ENCODE measurements around the gene RPS14. TPM values are rescaled to one million over a fixed set of nuclear protein-coding genes. Genes with fewer than 3 reads are reported as not detected.

RPS14 gene
- total RNA-seq, 1 donor from 2014 or later, result 1,798 TPM

DNA sequence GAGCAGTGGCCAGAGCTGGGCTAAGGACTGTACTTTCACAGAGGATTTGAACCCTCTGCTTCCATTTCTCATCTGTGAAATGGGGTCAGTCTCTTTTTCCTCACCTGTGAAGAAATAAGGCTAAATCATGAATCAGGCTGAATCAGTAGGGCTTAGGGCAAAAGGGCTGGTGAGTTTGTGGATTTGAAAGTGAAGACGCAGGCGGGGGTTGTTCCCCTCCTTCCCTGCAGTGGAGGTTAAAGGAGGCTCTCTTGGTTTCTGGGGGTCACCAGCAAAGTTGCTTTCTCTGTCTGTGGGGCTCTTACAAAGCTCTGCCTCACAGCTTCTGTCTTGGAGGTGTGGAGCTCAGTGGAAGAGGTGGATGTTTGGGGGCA is 40.7 kb upstream of the RPS14 start:
- Mint-ChIP-seq H3K4me3 (ENCODE audit: unreplicated experiment) (no peak overlapping the region), H3K27ac (ENCODE audit: unreplicated experiment) (peak overlapping the region; percentile 15), H3K4me1 (ENCODE audit: unreplicated experiment) (peaks cover 61% of the 10 kb centered on the region)

DNA sequence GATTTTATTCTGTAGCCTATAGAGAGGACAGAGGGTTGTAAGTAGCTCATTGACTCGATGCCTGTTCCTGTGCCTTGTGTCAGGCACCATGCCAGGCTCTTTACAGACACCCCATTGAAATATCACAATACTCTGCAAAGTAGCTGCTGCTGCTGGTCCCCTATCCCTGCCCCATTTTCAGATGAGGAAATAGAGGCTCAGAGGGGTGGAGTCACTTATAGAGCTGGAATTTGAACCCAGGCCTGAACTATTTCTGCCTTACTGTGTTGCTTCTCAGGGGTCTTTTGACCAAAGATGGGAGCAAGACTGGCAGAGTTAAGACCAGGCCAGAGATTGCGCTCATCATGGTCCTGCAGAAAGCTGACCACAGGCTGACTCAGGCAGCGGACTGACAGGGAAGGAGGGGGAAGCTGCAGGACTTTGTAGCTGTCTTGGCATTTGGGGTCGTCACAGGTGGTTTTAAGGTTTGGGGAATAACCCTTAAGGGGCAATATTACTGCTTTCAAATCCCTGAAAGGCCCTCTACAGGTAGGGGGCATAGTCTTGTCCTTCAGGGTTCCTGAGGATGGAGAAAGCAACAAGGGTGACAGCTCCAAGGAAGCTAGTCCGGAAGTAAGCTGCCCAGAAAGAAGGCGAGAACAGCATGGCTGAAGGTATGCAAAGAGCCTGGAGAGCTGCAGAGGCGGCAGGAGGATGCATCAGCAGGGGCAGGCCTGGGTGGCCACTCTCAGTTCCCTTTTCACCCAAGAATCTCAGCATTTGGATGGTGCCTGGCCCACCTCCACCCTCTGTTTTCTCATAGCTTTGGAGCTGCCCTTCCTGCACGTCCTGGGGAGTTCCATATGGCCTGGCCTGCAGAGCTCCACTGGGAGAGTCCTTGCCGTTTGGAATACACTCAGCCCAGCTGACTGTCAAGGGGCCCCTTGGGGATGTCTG is 40.1 kb upstream of the RPS14 start:
- Mint-ChIP-seq H3K27ac (ENCODE audit: unreplicated experiment) (peak overlapping the region; percentile 73), H3K27me3 (ENCODE audit: unreplicated experiment) (no peaks in the 10 kb centered on the region), H3K4me1 (ENCODE audit: unreplicated experiment) (peaks cover 67% of the 10 kb centered on the region), H3K36me3 (ENCODE audit: unreplicated experiment) (no peaks in the 10 kb centered on the region), H3K9me3 (ENCODE audit: unreplicated experiment) (no peaks in the 10 kb centered on the region), H3K4me3 (ENCODE audit: unreplicated experiment) (no peak overlapping the region)
- DNase-seq (ENCODE audit: extremely low spot score, unreplicated experiment), result no peak
- TF ChIP-seq, protein P1, sequence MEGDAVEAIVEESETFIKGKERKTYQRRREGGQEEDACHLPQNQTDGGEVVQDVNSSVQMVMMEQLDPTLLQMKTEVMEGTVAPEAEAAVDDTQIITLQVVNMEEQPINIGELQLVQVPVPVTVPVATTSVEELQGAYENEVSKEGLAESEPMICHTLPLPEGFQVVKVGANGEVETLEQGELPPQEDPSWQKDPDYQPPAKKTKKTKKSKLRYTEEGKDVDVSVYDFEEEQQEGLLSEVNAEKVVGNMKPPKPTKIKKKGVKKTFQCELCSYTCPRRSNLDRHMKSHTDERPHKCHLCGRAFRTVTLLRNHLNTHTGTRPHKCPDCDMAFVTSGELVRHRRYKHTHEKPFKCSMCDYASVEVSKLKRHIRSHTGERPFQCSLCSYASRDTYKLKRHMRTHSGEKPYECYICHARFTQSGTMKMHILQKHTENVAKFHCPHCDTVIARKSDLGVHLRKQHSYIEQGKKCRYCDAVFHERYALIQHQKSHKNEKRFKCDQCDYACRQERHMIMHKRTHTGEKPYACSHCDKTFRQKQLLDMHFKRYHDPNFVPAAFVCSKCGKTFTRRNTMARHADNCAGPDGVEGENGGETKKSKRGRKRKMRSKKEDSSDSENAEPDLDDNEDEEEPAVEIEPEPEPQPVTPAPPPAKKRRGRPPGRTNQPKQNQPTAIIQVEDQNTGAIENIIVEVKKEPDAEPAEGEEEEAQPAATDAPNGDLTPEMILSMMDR (IDR thresholded peaks at IDR 0.05), result no peak

More for the DNA sequence above, 40.7 kb upstream of the RPS14 start:
- H3K27me3 Mint-ChIP-seq (ENCODE audit: unreplicated experiment), result no peaks in the 10 kb centered on the region
- no peaks in the 10 kb centered on the region for H3K36me3 Mint-ChIP-seq (ENCODE audit: unreplicated experiment)
- H3K9me3 Mint-ChIP-seq (ENCODE audit: unreplicated experiment), result no peaks in the 10 kb centered on the region
- TF ChIP-seq, protein P1 (IDR thresholded peaks at IDR 0.05), result no peak
- no peak for DNase-seq (ENCODE audit: extremely low spot score, unreplicated experiment)

DNA sequence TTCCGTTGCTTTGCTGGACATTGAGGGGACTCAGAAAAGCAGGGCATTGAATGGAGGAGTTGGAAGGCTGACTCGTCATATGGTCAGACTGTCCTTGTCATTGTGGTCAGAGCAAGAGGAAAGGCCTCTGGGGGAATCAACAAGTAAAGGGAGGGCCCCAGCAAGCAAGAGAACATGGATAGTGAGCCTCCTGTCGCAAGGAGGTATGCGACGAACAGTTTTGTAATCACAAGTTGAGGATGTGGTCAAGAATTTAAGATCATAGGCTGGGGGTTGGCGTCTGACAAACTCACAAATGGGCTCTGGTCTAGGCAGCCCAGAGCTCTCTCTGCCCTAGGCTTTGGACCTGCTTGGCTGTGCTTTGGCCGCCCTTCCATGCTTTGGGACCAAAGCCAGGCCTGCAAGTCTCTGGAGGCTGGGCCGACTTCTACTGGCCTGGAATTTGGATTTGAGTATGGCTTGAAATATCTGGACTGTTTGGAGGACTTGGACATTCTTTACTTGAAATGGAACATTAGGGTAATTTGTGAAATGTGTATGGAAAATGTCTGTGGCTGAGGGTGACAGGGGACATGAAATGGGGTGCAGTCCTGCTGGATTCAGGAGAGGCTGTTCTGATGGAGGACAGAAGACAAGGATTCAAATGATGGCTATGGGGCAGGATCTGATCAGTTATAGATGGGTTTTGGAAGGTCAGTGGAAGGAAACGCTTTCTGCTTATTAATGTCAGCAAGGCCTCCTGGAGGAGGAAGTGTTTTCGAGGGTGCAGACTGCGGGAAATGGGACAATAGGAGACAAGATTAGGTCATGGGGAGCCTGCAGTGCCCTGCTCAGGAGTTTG is 39.2 kb upstream of the RPS14 start:
- H3K4me1 Mint-ChIP-seq (ENCODE audit: unreplicated experiment), result peaks cover 67% of the 10 kb centered on the region

DNA sequence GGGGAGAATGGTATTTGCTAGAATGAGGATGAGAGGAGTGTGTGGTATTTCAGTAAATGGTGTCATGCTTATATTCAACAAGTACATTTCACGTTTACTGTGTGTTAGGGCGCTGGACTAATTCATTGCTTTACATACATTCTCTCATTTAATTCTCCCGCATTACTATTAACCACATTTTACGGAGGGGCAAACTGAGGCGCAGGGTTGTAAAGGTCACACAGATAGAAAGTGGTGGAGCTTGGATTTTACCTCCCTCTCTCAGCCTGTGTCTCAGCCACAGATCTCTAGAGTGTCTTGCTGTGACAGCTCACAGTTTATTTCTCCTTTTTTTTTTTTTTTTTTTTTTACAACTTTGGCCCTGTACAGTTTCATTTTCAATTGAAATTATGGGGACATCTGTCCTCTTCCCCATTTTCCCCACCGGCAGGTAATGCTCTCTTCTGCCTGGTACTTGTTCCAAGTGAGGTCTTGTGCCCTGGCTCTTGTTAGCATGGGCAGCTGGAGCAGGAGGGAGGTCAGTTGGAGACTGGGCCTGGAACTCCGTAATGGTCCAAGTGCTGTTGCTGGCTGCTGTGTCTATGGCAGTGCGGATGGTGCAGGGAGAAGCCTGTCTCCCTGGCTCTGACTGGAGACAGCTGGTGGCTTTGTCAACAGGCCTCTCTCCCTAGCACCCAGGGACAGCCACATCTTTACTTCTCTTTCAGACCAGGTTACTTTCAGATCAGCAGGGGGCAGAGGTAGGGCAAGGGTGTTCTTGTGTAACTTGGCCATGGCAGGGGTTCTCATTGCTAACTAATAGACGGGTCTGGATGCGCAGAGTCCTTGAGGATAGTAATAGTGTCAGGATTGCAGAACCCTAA is 37.9 kb upstream of the RPS14 start:
- Mint-ChIP-seq H3K4me1 (ENCODE audit: unreplicated experiment) (peaks cover 64% of the 10 kb centered on the region), H3K9me3 (ENCODE audit: unreplicated experiment) (no peaks in the 10 kb centered on the region), H3K36me3 (ENCODE audit: unreplicated experiment) (no peaks in the 10 kb centered on the region), H3K27me3 (ENCODE audit: unreplicated experiment) (no peaks in the 10 kb centered on the region), H3K4me3 (ENCODE audit: unreplicated experiment) (peak overlapping the region; percentile 73), H3K27ac (ENCODE audit: unreplicated experiment) (peak overlapping the region; percentile 73)
- TF ChIP-seq, protein P1 (IDR thresholded peaks at IDR 0.05), result no peak
- DNase-seq (ENCODE audit: extremely low spot score, unreplicated experiment), result no peak

More for the DNA sequence above, 39.2 kb upstream of the RPS14 start:
- H3K27ac Mint-ChIP-seq (ENCODE audit: unreplicated experiment), result peak overlapping the region; percentile 73
- H3K4me3 Mint-ChIP-seq (ENCODE audit: unreplicated experiment), result peak overlapping the region; percentile 73
- no peaks in the 10 kb centered on the region for H3K9me3 Mint-ChIP-seq (ENCODE audit: unreplicated experiment)
- TF ChIP-seq, protein P1 (IDR thresholded peaks at IDR 0.05), result no peak
- H3K36me3 Mint-ChIP-seq (ENCODE audit: unreplicated experiment), result no peaks in the 10 kb centered on the region
- DNase-seq (ENCODE audit: extremely low spot score, unreplicated experiment), result no peak
- H3K27me3 Mint-ChIP-seq (ENCODE audit: unreplicated experiment), result no peaks in the 10 kb centered on the region
